HG03159 (cell line): ENCODE measurements around the gene RFC2.

Source experiments
- ATAC-seq: cut with Tn5 transposase; IDR thresholded peaks from one replicate; pipeline ENCODE4 v1.9.1; 2021; ENCODE audit warnings: mild to moderate bottlenecking, moderate library complexity; ENCODE audit not compliant: unreplicated experiment

RFC2 gene

GRCh38 chr7:74194686-74195085 lies 59.5 kb downstream of the RFC2 start:
- ATAC-seq = no peak

GRCh38 chr7:74193913-74194312 lies 60.3 kb downstream of the RFC2 start:
- ATAC-seq = no peak

GRCh38 chr7:74193054-74193453 lies 61.1 kb downstream of the RFC2 start:
- ATAC-seq = no peak

GRCh38 chr7:74191231-74191630 lies 63.0 kb downstream of the RFC2 start:
- ATAC-seq = no peak

GRCh38 chr7:74190259-74190658 lies 63.9 kb downstream of the RFC2 start:
- ATAC-seq = no peak

GRCh38 chr7:74187915-74188675 lies 66.1 kb downstream of the RFC2 start:
- no peak for ATAC-seq

- ATAC-seq = no peak
These were observed 68.6 kb downstream of the RFC2 start for GRCh38 chr7:74185636-74186035.

- no peak for ATAC-seq
These were observed 69.2 kb downstream of the RFC2 start for GRCh38 chr7:74185016-74185415.

GRCh38 chr7:74183653-74184450 lies 70.3 kb downstream of the RFC2 start:
- ATAC-seq = no peak

GRCh38 chr7:74183142-74183541 lies 71.1 kb downstream of the RFC2 start:
- no peak for ATAC-seq

GRCh38 chr7:74182453-74183090 lies 71.6 kb downstream of the RFC2 start:
- ATAC-seq = no peak

GRCh38 chr7:74181821-74182220 lies 72.4 kb downstream of the RFC2 start:
- no peak for ATAC-seq
